ENCODE measurements around the gene FHIT.

DNA sequence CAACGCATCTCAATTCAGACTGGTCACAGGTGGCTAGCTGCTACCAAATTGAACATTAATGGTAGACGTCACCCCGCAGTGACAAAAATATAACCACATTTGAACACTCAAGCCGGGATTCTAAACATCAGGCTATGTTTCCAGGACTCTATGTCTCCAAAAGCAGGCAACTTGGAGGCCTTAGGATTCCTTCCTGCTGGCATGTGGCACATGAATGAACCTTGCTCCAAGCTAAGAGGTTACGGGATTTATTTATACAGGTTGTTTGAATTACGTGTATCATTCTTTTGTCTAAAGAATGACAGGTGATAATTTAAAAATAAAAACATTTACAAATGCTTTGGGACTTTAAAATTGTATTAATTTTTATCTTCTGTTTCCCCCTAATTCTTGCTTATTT, 1337.0 kb downstream of the FHIT start:
- TF ChIP-seq, protein P1, sequence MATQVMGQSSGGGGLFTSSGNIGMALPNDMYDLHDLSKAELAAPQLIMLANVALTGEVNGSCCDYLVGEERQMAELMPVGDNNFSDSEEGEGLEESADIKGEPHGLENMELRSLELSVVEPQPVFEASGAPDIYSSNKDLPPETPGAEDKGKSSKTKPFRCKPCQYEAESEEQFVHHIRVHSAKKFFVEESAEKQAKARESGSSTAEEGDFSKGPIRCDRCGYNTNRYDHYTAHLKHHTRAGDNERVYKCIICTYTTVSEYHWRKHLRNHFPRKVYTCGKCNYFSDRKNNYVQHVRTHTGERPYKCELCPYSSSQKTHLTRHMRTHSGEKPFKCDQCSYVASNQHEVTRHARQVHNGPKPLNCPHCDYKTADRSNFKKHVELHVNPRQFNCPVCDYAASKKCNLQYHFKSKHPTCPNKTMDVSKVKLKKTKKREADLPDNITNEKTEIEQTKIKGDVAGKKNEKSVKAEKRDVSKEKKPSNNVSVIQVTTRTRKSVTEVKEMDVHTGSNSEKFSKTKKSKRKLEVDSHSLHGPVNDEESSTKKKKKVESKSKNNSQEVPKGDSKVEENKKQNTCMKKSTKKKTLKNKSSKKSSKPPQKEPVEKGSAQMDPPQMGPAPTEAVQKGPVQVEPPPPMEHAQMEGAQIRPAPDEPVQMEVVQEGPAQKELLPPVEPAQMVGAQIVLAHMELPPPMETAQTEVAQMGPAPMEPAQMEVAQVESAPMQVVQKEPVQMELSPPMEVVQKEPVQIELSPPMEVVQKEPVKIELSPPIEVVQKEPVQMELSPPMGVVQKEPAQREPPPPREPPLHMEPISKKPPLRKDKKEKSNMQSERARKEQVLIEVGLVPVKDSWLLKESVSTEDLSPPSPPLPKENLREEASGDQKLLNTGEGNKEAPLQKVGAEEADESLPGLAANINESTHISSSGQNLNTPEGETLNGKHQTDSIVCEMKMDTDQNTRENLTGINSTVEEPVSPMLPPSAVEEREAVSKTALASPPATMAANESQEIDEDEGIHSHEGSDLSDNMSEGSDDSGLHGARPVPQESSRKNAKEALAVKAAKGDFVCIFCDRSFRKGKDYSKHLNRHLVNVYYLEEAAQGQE (IDR thresholded peaks at IDR 0.05; ENCODE audit: insufficient read depth in 1 of 2, low read depth in 2 of 2, low read length in 2 of 2) = no peak
- no peak for TF ChIP-seq POLR2AphosphoS5 (IDR thresholded peaks at IDR 0.05; ENCODE audit: low read depth, low read length)
- TF ChIP-seq TAF1 (IDR thresholded peaks at IDR 0.05; ENCODE audit: borderline replicate concordance, insufficient read depth, low read length) = no peak
- no peak for TF ChIP-seq SIN3A (IDR thresholded peaks at IDR 0.05; ENCODE audit: borderline replicate concordance, insufficient read depth, low read length)
- TF ChIP-seq FOXP2 (optimal IDR thresholded peaks at IDR 0.05; ENCODE audit: borderline replicate concordance, extremely low read depth, extremely low read length, insufficient read depth) = no peak
